Ureter (tissue), 1 donor: ENCODE measurements around the gene NDUFAF2. TPM values are rescaled to one million over a fixed set of nuclear protein-coding genes. Genes with fewer than 3 reads are reported as not detected.

Source experiments
- DNase-seq: peaks from one replicate; pipeline ENCODE4 v3.0.0-alpha.2; 2020; ENCODE audit warnings: low spot score
- total RNA-seq: library from RNA; stranded (reverse); gene quantifications from one replicate; pipeline ENCODE4 v1.2.4, GENCODE V29; 2023
- donor health status: DM: yes; HTN: yes; CAD: no.

The NDUFAF2 gene
- total RNA-seq, 1 donor from 2014 or later = 24.9 TPM

DNA sequence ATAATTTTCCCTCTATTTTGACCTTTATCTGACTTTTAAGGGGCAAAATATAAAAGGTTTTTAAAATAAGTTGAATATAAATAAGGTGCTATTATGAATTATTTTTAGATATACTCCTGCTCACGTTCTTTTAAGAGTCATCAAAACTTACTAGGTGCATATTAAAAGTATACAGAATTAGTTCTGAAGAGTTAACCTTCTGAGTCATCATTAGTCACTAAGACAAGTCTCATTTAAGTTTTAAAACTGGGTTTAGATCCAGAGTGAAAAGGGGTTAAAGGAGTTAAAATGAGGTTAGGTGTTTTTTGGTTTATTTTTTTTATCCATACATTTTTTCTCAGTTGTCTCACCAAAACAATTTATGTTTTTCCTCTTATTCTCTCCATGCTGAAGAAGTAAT lies 175.5 kb downstream of the NDUFAF2 start:
- no peak for DNase-seq

DNA sequence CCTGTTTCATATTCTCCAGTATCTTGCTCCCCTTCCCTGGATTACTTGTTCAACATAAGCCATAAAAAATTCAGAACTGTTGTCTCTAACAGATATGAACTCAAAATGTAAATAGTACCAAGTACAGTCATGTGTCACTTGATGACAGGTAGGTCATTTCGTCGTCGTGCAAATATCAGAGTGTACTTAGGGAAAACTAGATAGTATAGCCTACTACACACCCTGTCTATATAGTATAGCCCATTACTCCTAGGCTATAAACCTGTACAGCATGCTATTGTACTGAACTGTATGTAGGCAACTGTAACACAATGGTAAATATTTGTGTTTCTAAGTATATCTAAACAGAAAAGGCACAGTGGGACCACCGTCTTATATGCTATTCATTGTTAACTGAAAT lies 178.1 kb downstream of the NDUFAF2 start:
- DNase-seq = no peak

DNA sequence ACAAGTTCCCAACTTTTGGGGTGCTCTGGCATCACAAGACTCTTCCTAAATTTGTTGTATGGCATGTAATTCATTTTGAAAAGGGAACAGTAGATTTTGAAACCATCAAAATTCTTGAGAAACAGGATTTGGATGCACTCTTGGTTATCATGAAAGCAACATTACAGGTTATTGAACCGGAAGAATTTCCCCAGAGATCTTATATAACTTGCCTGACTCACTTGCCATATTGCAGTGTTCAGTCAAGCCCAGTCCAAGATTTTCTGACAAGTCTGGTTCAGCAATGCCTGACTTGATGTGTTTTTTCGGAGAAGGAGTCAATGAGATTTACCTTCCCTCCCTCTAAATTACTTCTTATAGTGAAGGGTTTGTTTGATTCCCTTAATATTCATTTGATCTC lies 185.3 kb downstream of the NDUFAF2 start:
- DNase-seq = no peak

DNA sequence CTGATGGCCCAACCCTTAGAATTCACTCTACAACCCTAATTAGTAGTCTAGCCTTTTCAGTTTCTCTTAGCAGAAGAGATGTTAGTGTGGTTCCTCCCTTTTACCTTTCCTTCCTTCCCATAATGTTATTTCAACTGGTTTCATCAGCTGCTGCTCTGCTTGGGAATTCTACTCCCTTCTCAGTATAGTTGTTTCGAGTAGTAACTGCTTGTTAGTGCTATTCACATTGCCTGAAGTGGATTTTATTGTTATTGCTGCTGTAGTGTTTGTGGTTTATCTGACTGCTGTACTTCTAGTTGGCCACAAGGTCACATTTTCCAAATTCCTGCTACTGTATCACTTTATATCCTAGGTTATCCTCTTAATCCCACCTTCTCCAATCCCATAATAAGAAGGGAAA lies 187.6 kb downstream of the NDUFAF2 start:
- DNase-seq = no peak

DNA sequence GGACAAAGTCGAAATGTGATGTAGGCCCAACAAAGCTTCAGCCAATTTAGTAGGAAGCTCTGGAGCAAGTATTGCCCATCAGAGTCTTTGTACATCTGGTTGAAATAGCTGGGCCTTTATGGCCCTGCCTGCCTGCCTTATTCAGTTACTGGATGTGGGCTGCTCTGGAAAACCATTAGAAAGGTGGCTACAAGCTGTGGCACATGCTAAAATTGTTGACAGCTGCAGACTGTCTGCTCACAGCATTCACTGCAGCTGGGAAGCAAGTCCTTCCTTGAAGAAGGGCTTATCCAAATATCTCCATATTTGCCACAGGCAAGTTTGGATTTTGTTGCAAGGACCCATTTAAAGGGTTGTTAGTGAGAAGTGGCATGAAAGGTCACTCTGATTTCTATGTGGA lies 192.8 kb downstream of the NDUFAF2 start:
- no peak for DNase-seq

DNA sequence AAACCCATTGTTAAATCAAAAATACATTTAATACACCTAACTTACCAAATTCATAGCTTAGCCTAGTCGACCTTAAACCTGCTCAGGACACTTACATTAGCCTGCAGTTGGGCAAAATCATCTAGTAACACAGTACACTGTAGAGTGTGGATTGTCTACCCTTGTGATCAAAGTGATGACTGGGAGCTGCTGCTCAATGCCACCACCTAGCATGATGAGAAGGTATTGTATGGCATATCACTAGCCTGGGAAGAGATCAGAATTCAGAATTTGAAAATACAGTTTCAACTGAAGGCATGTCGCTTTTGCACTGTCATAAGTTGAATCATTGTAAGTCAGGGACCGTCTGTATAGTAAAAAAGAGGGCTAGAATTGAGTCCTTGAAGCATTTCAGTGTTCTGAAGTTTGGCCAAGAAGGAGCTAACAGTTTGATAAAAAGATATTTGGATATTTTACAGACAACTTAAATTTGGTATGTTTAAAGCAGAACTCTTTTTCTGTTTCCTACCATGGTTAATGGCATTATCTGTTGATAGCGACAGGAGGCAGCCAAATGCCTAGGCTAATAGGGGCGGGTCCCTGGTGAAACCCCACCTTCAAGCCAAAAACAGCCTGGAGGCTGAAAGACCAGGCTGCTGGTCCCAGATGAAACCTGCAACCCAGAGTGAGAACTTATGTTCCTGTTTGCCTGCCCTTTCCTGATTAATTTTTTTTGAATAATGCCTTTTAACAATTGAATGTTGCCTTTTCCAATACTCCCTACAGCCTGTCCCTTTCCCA lies 194.3 kb downstream of the NDUFAF2 start:
- DNase-seq = no peak

DNA sequence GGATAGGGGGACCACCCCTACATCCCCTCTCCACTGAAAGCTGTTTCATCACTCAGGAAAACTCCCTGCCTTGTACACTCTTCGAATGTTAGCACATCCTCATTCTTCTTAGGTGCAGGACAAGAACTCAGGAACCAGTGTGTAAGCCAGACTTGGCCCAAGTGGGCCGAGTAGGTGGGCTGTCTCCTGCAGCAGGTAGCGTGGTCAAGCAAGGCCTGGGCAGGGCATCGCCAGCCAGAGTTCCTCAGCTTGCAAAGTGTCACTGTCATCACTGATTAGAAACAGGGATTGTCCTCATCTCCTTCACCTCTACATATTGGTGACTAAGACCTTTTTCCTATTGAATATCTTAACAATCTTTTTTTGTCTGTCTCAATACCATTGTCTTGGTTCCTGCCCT lies 194.9 kb downstream of the NDUFAF2 start:
- no peak for DNase-seq

DNA sequence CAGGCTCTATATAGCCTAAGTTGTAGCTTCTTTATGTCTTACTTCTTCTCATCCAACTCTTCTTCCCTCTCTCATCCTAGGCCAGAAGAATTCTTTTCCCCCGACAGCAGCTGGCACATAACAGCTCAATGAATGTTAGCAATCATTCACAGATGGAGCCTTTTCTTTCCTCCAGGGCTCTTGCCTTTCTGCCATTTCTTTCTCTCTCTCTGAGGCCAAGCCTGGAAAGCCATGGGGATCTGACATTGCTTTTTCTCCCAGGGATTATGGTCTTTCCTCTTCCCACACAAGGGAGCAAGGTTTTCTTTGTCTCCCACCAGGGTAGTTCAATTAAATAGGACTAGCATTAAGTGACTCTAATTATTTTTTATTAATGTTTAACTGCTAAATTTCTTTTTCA lies 196.8 kb downstream of the NDUFAF2 start:
- no peak for DNase-seq

DNA sequence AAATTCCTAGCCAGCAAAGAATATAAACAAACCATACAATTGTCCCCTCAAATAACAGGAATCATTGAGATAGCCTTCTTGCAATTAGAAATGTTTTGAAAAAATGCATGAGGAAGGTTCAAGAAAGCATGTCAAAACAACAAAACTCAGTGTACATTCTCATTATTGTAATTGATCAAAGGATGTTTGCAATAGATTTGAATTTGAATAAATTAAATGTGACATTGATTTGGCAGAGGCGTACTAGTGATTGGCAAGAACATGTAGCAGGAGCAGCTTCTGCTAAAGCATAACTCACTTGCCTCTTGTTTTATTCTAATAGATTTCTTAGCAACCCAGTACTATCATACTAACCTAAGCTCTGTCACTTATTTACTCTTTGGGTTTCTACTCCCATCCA lies 197.4 kb downstream of the NDUFAF2 start:
- DNase-seq = no peak

DNA sequence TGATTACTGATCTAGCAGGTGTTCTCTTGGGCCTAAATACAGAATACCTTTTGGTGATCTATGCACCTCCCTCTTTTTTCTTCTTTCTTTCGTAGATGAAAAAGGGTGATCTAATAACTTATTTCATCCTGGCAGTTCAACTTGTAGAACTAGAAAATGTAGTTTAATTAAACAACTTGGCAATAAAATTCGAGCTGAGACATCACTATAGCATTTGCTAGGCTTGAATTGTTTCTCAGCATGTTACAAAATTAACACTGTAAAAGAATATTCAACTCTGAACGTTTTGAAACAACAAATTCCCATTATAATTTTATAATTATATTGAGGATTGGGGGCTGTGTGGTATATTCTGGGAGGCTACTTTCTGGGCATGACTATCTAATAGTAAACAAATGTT lies 197.8 kb downstream of the NDUFAF2 start:
- no peak for DNase-seq

DNA sequence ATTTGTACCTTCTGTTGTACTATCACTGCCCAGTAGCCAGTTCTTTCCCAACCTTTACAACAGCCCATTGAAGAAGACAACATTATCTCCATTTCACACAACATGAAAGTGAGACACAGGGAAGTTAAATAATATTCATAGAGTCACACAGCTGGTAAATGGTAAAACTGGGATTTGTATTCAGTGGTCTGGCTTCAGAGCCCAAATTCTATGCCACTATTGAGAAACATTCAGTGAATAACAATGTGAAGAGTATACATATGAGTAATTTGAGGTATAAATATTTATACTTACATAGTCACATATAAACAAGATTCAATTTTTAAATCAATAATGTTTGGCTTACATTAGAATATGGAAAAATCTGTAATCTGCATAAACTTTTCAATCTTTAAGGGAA lies 203.5 kb downstream of the NDUFAF2 start:
- no peak for DNase-seq

DNA sequence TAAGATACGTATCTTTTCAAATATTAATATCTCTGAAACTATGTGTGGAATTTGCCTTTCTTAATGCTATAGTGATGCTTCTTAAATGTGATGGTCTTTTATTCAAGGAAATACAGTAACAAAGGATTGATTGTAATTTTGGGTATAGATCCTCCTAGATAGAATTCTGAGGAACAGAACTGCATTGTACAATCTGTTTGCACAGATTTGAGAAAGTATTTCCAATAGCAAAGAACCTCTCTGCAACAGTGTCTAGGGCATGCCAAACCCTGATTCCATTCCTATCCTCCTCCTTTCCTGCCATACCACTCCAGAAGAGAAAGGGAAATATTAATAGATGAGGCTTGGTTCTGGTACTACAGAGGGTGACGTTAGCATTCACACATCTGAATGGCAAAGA lies 206.9 kb downstream of the NDUFAF2 start:
- DNase-seq = no peak

DNA sequence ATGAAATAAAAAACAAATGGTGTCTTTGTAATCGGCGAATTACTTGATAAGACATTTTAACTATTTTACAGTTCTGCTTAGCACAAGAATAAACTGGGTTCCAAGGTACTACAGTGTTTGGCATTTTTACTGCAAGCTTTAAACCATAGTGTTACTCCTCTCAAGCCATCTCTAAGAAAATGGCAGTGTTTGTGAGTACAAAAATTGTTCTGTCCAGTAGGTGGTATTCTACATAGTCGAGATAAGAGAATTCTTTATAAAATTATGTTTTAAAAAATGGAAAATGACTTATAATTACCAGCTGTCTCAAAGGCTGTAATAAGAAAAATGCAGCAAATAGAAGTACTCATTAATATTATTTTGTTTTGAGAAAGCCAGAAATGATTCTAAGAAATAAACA lies 214.1 kb downstream of the NDUFAF2 start:
- no peak for DNase-seq

DNA sequence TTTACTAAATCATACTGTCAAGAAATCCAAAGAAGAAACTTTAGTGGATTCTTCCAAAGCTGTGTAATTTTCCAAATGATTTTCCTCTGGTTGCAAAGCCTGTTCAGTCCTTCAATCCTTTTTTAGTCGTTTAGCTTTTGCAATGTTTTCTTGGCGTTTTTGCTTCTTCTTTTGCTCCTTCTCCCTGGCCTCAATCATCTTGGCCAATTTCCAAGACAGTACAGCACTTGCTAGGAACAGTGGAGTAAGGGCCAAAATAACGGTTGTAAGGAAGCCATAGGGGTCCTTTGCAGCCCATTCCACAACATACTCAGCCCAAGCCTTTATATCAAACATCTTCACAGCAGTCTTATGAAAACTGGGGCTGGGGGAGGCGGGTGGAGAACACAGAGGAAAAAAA lies 214.8 kb downstream of the NDUFAF2 start:
- DNase-seq = no peak

DNA sequence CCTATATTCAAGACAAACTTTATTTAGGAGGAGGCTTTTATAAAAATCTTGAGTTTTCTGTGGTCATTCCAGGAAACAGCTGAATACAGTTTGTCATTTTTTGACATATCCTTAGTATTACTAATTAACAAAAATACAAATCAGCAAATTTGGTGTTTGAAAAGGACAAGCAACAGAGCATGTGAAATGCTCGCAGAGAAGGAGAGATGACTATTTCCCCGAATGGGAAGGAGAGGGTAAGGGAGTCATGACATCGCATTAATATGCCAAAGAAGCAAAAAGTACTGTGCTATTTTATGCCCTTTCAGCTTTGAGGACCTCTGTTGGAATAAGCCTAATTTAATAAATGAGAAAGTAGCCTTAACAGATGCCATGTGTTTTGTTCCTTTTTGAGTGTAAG lies 215.5 kb downstream of the NDUFAF2 start:
- no peak for DNase-seq

DNA sequence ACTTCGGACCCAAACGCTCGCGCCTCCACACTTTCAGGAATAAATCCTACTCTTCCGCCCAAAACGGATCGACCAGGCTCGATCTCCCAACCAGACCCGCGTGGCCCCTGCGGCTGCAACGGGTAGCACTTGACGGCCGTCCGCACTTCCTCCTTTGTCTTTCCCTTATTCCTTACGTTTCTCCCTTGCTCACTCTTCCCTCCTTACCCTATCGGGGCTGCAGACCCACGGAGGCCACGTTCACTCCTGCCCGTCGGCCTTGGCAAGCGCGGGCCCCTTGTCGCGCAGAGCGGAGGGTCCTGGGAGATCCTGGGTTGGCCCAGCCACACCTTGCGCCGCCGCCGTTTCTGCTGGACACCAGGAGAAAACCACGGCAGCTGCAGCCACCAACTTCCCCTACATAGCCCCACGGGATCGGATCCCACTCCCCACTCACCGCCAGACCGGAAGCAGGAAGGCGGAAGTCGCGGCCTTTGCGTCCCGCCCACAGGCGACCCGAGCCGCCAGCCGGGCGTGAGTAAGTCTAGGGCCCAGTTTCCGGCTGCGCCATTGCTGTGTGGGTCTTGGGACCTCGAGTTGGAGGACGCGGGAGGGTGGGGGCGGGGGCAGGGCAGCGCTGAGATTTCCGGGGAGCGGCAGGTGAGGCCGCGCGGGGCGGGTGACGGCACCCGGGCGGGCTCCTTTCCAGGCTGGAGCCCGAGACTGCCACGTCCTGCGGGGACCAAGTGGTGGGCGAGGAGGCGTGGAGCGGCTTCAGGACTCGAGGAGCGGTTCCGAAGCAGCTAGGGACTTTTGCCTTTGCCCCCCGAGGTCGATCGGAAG lies 217.2 kb downstream of the NDUFAF2 start, which contains the start of gene SMIM15:
SMIM15 (minus strand) TSS at position 459 of the 822 bp plus-strand sequence. CDS start 2,297 bp downstream, outside the sequence.
- peak; percentile 92 for DNase-seq

DNA sequence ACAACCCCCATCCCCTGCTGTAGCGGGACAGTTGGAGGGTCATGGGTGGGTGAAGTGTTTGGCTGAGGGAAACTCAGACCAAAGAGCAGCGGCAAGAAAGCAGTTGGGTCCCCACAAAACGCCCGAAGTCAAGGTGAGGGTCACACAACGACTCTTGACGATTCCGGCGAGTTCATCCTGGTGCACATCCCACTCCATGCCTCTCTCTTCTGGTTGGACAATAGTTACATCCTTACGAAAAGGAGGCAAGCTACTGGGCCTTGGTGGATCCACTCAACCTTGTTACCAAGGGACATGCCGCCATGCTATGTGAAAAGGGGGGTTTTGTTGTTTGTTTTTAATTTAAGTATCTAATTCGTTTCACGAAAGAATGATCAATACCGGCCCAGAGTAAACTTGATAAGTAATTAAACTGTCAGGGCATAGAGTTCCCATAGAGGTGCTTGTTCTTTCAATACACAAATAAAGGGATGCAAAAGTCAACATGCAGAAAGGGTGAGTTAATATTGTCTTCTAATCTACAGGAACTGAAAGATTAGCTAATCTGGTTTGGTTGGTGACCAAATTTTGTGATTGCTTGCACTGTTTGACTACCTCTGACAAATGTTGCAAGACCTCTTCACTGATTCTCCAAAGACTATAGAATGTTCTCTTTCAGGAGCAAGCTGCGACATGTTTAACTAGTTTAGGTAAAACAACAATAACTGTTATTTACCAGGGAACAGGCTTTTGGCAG lies 218.0 kb downstream of the NDUFAF2 start:
- no peak for DNase-seq

DNA sequence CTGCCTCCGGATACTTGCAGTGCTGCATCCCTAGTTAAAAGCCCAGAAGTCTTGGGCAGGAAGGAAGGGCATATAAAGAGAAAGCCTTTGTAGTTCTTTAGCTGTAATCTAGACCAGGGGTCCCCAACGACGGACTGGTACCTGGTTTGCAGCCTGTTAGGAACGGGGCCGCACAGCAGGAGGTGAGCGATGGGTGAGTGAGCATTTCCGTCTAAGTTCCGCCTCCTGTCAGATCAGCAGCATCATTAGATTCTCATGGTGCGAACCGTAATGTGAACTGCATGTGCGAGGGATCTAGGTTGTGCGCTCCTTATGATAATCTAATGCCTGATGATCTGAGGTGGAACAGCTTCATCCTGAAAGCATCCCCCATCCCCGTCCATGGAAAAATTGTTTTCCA lies 218.9 kb downstream of the NDUFAF2 start:
- no peak for DNase-seq

DNA sequence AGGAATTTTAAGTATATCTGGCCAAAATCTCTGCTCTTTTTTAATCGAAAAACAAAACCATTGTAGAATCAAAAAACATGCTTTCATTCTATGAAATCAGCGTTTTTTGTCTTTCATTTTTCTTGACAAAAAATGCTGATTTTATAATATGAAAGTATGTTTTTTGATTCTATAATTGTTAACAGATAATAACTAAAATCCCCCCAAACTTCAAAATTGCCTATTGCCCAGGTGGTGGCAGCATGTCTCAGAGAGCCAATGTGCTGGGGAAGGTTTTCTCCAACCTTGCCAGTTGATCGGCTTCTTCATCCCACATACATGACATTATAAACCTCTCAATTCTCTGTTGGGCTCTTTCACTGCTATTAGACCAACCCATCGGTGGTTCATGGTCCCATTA lies 222.4 kb downstream of the NDUFAF2 start:
- DNase-seq = no peak

DNA sequence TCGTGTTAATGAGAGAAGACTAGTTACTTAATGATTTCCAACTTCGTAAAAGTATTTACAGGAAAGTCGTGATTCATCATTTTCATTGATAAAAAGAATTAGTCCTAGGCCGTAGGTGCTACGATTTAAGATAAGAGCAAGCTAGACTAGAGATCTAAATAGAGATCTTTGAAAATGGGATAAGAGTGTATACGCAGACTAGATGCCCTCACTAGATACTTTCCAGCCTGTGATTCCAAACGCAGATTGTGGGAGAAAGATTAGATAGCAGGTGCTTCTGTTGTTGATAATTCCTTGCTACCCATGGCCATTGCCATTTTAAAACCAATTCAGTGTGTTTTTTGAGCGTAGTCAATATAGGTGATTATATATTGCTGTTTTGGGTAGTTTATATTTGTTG lies 223.9 kb downstream of the NDUFAF2 start:
- DNase-seq = no peak

DNA sequence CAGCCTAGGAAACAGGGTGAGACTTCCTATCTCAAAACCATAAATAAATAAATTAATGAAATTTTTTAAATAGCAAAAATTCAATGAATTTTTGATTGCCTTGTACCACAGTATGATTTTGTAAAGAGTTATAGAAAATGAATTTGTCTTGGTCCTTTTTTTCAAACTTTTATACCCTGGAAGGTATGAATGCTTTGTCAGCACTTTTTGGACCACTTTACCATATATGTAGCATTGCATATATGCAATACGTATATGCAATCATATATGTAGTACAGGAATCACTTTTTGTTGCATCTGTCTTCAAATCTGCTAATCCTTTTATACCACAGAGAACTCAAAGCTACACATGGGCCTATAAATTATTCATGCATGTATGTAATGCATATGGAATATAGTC lies 226.5 kb downstream of the NDUFAF2 start:
- no peak for DNase-seq

DNA sequence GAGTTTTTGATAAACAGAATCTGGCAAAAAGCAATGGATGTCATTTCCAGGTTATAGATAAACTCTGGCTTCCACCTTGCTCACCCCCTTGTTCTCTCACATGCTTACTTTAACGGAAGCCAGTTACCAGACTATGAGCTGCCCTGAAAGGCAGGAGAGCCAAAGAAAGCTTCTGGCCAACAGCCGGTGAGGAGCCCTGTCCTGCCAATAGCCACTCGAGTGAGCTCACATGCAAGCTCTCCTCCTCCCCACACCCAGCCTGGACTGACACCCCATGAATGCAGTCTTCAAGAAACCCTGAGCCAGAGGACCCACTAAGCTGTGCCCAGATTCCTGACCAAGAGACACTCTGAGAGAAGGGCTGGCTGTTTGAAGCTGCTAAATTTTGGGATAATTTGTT lies 231.6 kb downstream of the NDUFAF2 start:
- DNase-seq = no peak

DNA sequence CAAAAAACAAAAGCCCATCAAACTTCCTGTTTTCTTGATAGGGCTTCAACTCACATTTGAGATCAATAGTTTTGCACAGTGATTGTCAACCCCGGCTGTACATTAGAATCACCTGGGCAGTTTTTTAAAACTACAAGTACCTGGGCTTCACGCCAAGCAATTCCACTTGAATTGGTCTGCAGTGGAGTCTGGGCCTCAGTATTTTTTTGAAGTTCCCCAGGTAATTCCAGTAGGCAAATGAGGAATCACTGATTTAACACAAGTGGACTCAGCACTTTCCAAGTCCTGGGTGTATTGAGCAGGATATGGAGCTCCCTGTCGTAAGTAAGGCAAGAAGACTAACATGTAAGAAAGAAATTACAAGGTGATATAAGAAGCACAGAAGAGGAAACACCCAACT lies 232.1 kb downstream of the NDUFAF2 start:
- no peak for DNase-seq
